OCI-M1 (cell line): ENCODE results near the gene DYTN.

Experiments
- DNase-seq: peaks from one replicate; lab custom pipeline; 2025; lab: John Stamatoyannopoulos, UW

The DYTN gene

GRCh38 chr2:206700156-206700555 lies 18.0 kb downstream of the DYTN start:
- no peak for DNase-seq

GRCh38 chr2:206698811-206699210 lies 19.4 kb downstream of the DYTN start:
- DNase-seq = no peak

GRCh38 chr2:206696910-206697309 lies 21.3 kb downstream of the DYTN start:
- no peak for DNase-seq

DNA sequence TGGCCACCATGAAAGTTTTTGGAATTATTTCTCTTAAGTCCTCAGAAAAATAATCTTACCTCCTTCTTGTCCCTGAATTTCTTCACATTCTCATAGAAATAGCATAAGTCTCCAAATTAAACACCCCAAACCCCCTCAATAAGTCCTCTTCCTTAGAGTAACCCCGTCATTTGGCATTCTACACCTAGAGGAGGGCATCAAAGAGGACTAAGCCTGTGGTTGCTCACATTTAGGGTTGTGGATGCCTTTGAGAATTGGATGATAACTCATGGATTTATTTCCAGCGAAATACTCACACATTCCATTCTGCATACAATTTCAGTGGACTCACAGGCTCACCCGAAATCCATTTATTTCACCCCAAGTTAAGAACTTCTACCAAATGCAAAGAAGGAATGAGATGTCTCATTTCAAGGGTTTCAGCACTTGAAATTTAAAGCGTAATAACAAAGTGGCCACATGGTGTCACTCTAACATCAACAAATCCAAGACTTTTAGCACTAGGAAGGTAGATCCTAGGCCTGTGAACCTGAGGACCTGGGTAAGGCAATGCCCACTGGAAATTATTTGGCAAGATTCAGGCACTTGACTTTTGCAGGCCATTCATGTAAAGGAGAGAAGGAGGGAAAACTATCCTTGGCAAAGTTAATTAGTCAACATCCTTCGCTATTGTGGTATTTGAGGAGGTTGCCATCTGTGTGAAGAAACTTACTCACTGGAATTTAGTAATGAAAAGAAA lies 24.6 kb downstream of the DYTN start:
- DNase-seq = peak; percentile 78

- DNase-seq = no peak
These were observed 25.2 kb downstream of the DYTN start for GRCh38 chr2:206692971-206693370.

GRCh38 chr2:206688990-206689389 lies 29.2 kb downstream of the DYTN start:
- peak; percentile 50 for DNase-seq

DNA sequence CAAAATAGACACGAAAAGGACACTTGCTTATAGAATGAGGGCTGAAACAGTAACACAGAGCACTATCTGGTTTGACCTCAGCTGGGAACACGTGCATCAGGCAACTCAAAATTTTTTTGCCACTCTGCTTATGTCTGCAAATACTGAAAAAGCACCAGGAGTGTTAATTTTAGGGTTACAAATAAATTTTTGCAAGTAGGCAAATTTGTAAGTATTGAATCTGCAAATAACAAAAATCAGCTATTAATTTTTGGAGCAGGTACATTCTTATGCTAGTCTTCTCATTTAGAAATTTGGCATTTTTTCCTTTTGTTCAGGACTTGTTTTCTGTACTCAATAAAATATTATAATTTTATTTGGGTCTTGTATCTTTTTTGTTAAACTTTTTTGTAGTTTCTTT lies 29.7 kb downstream of the DYTN start:
- DNase-seq = no peak

DNA sequence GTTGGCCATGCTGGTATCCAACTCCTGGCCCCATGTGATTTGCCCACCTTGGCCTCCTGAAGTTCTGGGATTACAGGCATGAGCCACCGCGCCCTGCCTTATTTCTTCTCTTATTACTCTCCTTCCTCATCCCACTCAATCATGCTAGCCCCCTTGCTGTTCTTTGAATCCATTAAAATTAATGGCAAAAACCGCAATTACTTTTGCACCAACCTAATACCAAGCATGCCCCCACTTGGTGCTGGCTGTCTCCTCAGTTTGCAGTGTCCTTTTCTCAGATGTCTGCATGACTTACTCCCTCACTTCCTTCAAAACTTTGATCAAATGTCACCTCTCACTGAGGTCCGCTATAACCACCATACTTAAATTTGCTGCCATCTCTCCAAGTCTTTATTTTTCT lies 34.6 kb downstream of the DYTN start:
- DNase-seq = no peak

GRCh38 chr2:206670531-206671319 lies 47.5 kb downstream of the DYTN start:
- no peak for DNase-seq

DNA sequence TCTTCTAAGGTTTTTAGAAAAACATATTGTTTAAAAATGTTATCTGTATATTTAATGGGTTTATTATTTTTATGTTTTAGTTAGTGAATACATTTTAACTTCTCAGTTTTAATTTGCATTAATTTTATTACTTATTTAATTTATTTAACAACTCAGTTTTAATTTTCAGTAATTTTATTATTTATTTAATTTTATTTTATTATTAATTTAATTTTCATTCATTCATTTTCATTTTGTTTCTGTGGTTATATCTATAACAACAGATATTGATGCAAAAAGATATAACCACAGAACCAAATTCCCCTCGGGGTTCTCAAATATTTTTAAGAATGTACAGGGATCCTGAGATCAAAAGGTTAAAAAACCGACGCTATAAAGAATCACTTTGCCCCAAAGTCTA lies 52.9 kb downstream of the DYTN start:
- no peak for DNase-seq

DNA sequence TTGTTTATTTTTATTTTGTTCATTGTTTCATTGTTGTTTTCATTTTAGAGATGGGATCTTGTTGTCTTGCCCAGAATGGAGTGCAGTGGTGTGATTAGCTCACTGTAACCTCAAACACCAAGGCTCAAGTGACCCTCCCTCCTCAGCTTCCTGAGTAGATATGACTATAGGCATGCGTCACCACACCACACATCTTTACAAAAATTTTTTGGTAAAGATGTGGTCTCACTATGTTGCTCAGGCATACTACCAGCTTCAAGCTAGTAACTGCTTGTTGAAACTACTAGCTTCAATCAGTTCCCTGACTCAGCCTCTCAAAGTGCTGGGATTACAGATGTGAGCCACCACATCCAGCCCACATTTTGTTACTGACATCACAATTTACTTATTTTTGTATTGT lies 61.1 kb downstream of the DYTN start:
- DNase-seq = no peak

DNA sequence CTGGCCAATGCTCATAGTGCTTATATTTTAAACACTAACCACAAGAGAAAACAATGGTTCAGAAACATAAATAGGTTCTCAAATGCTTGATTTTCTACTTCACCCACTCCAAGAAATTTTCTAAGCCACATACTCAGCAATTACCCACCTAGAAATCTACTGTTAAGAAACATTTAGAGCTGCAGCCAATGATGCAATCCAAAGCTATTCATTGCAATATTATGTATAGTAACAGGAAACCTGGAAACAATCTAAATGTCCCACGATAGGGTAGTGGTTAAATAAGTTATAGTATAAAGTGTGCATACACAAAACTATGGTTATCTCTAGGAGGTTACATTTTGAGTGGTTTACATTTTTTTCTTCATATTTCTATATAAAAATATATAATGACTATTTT lies 70.2 kb downstream of the DYTN start:
- peak; percentile 86 for DNase-seq

GRCh38 chr2:206642075-206643025 lies 75.8 kb downstream of the DYTN start, which contains the start of gene FAM237A:
Gene FAM237A, plus strand, starts transcription at chr2:206642487. Its CDS starts 1,750 bp downstream, at chr2:206644237.
- DNase-seq = peak; percentile 52

DNA sequence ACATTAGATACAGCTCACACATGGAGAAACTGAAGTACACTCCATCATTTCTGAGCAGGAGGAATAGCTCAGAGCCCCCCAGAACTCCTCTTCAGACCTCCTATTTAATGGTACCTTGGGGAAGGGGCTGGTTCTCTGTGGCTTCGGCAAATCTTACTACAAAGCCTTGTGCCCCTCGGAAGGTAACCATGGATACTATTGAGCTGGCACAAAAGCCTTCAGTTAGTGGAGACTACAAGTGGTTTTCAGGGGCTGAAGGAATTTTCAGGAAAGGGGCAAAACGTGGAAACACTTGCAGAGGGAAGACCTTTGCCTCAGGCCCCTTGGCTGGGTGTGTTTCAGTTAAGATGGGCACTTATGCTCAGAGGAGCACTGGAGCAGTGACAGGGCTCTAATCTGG lies 77.0 kb downstream of the DYTN start:
- DNase-seq = no peak

GRCh38 chr2:206639636-206640035 lies 78.6 kb downstream of the DYTN start:
- DNase-seq = no peak

DNA sequence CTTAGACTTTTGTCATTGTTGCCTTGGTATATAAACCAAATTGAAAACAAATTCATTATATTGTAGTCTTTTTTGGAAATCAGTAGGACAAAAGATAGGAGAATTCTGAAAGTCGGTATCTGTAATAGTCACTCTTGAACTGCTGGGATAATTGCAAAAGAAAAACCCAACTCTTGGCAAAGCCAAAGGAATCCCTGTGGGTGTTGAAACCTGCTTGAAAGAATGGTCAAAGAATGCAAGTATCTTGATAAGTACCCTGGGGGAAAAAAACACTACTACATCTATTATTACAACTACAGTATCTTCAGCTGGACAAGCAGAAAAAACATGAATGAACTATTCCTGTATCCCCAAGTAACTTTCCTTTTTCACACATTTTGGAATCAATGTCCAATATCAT lies 83.2 kb downstream of the DYTN start:
- no peak for DNase-seq

- DNase-seq = no peak
These were observed 86.9 kb downstream of the DYTN start for GRCh38 chr2:206631340-206631739.

DNA sequence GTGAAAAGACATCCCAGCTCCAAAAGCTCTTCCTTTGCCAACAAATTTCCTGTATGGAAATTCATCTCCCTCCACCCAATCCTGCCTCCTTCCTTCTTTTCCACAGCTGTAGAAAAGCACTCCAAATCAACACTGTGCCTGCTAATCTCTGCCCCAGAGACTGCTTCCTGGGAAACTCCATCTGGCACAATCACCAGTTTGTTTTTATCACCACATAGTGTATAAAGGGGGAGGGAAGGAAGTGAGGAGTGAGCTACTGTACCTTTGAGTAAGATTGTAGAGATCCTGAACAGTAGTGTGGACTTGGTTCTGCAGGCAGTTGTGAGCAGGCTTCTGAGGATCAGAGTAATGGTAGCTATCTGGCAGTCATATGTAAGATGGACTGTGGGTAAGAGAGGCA lies 90.6 kb downstream of the DYTN start:
- no peak for DNase-seq

GRCh38 chr2:206626108-206626507 lies 92.1 kb downstream of the DYTN start:
- DNase-seq = no peak

GRCh38 chr2:206619011-206619410 lies 99.2 kb downstream of the DYTN start:
- no peak for DNase-seq

DNA sequence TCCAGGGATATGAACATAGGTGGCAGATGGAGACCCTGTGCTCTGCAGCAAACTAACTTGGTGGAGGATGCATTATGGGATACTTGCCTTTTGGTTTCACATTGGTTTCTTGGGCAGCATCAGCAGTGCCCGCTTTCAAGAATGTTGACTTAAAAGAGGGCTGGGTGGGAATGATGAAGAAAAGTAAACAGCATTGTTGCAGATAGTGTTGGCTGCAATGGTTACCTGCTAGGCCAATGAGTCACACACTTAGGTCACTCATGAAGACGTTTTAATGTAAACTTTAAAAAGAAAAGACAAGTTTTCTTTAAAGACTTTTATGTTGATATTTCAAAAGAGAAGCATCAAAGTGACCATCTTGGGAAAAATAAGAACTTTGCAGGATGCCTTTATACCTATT lies 102.0 kb downstream of the DYTN start:
- no peak for DNase-seq

DNA sequence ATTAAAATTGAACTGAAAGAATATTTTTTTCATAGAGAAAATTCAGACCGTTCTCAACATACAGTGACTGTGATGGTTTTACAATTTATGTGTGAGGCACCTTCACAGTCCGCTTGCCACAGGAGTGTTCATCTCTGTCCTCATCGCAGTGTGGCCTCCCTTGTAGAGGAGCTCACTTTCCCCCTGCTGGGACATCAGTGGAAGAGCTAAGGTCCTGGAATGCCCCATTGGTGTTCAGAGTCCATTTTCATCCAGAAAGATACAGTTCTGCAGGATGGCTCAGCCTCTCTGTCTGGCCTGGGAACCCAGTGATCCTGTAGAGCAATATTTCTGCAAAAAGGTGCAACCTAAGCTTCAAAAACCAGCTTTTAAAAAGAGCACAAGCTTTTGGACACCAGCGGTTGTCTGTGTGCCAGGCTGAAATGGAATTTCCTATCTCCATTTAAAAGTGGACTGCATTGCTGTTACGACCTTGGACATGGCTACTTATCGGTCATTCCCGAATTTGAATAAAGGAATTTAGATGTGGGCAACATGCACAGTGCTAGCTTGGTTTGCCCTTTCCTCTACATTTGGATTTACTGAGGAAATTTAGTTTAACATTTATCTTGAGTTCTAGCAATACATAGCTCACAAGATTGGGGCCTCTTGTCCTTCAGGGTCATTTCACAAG lies 102.6 kb downstream of the DYTN start:
- DNase-seq = peak; percentile 30
